HEK293T (cell line): ENCODE results near the gene STX18.
"Not testable (repeated sequence)": the region's sequence is repeated elsewhere in the genome, so short reads cannot be mapped to it uniquely, and the experiment has no call there.

ENCODE experiments used
- ARNT ChIP-seq: fragments of 450-650 bp; IDR thresholded peaks from 2 replicates; pipeline ENCODE4 v1.6.1; 2017; ENCODE audit warnings: mild to moderate bottlenecking
- BHLHE40 ChIP-seq: fragments of 450-650 bp; IDR thresholded peaks from 2 replicates; pipeline ENCODE4 v1.6.1; 2016; ENCODE audit warnings: mild to moderate bottlenecking, moderate library complexity, borderline replicate concordance
- CTBP1 ChIP-seq: fragments of 450-650 bp; IDR thresholded peaks from 2 replicates; pipeline ENCODE4 v1.6.1; 2016; ENCODE audit warnings: borderline replicate concordance
- FOXA1 ChIP-seq: fragments of 450-650 bp; IDR thresholded peaks from 2 replicates; pipeline ENCODE4 v1.6.1; 2016; ENCODE audit warnings: mild to moderate bottlenecking
- FOXM1 ChIP-seq: fragments of 450-650 bp; IDR thresholded peaks from 2 replicates; pipeline ENCODE4 v1.6.1; 2017; ENCODE audit warnings: mild to moderate bottlenecking, borderline replicate concordance
- NFRKB ChIP-seq: fragments of 450-650 bp; IDR thresholded peaks from 2 replicates; pipeline ENCODE4 v1.6.1; 2016; ENCODE audit warnings: mild to moderate bottlenecking, moderate library complexity
- SP1 ChIP-seq: fragments of 450-650 bp; IDR thresholded peaks from 2 replicates; pipeline ENCODE4 v1.6.1; 2017
- TARDBP ChIP-seq: fragments of 450-650 bp; IDR thresholded peaks from 2 replicates; pipeline ENCODE4 v1.6.1; 2016
- TF ChIP-seq, protein P1 (sequence below): fragments of 450-650 bp; IDR thresholded peaks from 2 replicates; pipeline ENCODE4 v1.6.1; 2016

GRCh38 chr4:4465238-4465637 lies 76.6 kb downstream of the STX18 start:
- not testable (repeated sequence) for TF ChIP-seq FOXA1, TARDBP, FOXM1, BHLHE40, ARNT, CTBP1, NFRKB, SP1
- TF ChIP-seq, protein P1, sequence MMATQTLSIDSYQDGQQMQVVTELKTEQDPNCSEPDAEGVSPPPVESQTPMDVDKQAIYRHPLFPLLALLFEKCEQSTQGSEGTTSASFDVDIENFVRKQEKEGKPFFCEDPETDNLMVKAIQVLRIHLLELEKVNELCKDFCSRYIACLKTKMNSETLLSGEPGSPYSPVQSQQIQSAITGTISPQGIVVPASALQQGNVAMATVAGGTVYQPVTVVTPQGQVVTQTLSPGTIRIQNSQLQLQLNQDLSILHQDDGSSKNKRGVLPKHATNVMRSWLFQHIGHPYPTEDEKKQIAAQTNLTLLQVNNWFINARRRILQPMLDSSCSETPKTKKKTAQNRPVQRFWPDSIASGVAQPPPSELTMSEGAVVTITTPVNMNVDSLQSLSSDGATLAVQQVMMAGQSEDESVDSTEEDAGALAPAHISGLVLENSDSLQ, result not testable (repeated sequence)
